Nephron (organoid): ENCODE data around the gene ACAP3.
A peak's percentile ranks its signal among the peaks of the same experiment; 100 is the strongest.

Experiments
- H3K27ac Mint-ChIP-seq, 3 experiments: 2 replicates each; pipeline ENCODE4 v1.8.0; 2020; ENCODE audit warnings: mixed read lengths in 3 of 3, mild to moderate bottlenecking in 2 of 3, moderate library complexity in 1 of 3
- H3K27me3 Mint-ChIP-seq: 2 replicates; pipeline ENCODE4 v1.8.0; 2021; ENCODE audit warnings: low read depth, mild to moderate bottlenecking, moderate library complexity, mixed read lengths
- H3K36me3 Mint-ChIP-seq: 2 replicates; pipeline ENCODE4 v1.8.0; 2020; ENCODE audit warnings: low read depth, mixed read lengths
- H3K4me1 Mint-ChIP-seq: 2 replicates; pipeline ENCODE4 v1.8.0; 2020; ENCODE audit warnings: mixed read lengths
- H3K4me3 Mint-ChIP-seq, 3 experiments: 2 replicates each; pipeline ENCODE4 v1.8.0; 2020; ENCODE audit warnings: mild to moderate bottlenecking in 3 of 3, mixed read lengths in 3 of 3, moderate library complexity in 2 of 3
- H3K9me3 Mint-ChIP-seq: 2 replicates; pipeline ENCODE4 v1.8.0; 2020; ENCODE audit warnings: mixed read lengths
- TF ChIP-seq, protein P1 (sequence below), 3 experiments: fragments of 200-600 bp; sonication (generic); IDR thresholded peaks; one replicate each; pipeline ENCODE4 v1.5.0; 2021; ENCODE audit warnings: antibody characterized with exemption in 3 of 3; ENCODE audit not compliant: unreplicated experiment in 3 of 3

Gene ACAP3

GRCh38 chr1:1315435-1315954 lies 7.8 kb upstream of the ACAP3 start:
- peak overlapping the region in 2 of 3 experiments; percentile 67 to 74 for H3K27ac Mint-ChIP-seq
- H3K9me3 Mint-ChIP-seq: no peaks in the 10 kb centered on the region
- peaks cover 22% of the 10 kb centered on the region for H3K36me3 Mint-ChIP-seq
- peak overlapping the region in 2 of 3 experiments; percentile 24 to 30 for H3K4me3 Mint-ChIP-seq
- H3K4me1 Mint-ChIP-seq: peaks cover 16% of the 10 kb centered on the region
- no peaks in the 10 kb centered on the region for H3K27me3 Mint-ChIP-seq
- TF ChIP-seq, protein P1, sequence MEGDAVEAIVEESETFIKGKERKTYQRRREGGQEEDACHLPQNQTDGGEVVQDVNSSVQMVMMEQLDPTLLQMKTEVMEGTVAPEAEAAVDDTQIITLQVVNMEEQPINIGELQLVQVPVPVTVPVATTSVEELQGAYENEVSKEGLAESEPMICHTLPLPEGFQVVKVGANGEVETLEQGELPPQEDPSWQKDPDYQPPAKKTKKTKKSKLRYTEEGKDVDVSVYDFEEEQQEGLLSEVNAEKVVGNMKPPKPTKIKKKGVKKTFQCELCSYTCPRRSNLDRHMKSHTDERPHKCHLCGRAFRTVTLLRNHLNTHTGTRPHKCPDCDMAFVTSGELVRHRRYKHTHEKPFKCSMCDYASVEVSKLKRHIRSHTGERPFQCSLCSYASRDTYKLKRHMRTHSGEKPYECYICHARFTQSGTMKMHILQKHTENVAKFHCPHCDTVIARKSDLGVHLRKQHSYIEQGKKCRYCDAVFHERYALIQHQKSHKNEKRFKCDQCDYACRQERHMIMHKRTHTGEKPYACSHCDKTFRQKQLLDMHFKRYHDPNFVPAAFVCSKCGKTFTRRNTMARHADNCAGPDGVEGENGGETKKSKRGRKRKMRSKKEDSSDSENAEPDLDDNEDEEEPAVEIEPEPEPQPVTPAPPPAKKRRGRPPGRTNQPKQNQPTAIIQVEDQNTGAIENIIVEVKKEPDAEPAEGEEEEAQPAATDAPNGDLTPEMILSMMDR (IDR thresholded peaks at IDR 0.05; ENCODE audit: unreplicated experiment in 3 of 3): no peak

DNA sequence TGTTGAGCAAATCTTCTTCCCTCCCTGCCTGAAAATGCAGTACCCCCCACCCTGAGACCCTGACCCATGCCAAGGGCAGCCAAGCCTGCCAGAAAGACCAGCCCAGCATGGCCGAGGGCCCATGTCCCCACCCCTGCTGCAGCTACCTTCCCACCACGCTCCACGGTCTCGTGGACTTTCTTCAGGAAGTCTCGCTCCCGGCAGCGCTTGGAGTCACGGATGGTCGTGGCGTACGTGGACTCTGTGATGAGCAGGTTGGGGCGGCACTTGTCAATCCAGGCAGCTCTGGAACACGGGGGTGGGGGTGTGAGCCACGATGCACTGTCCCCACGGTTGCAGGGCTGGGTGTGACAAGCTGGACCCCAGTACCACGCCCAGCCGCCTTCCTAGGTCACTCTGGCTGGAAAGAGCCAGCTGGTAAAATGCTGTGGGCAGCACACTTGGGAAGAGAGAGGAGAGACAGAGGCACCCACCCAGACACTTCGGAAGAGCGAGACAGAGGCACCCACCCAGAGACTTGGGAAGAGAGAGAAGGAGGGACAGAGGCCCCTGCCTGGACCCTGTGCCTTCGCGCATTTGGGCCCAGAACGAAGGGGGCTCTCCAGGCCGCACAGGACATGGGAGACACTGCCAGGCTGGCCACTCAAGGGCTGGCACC lies 7.1 kb upstream of the ACAP3 start:
- Mint-ChIP-seq H3K9me3 (no peaks in the 10 kb centered on the region), H3K4me1 (peaks cover 16% of the 10 kb centered on the region), H3K36me3 (peaks cover 22% of the 10 kb centered on the region), H3K4me3 (no peak overlapping the region), H3K27ac (no peak overlapping the region), H3K27me3 (no peaks in the 10 kb centered on the region)
- TF ChIP-seq, protein P1 (IDR thresholded peaks at IDR 0.05; ENCODE audit: unreplicated experiment in 3 of 3): no peak

DNA sequence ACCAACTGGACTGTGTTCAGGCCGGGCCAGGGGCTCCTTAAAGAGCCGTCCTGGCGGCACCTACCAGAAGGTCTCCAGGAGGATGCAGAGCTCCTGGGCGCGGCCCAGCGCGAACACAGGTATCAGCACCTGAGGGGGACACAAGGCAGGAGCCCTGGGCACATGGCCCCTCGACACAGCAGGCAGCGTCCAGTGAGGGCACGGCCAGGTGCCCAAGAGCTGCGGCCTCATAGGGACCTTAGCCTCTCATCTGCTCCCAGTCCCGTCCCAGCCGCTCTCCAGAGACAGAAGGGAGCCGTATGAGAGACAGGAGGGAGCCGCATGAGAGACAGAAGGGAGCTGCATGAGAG lies 6.5 kb upstream of the ACAP3 start:
- TF ChIP-seq, protein P1 (IDR thresholded peaks at IDR 0.05; ENCODE audit: unreplicated experiment in 3 of 3): no peak
- H3K4me3 Mint-ChIP-seq: no peak overlapping the region
- H3K36me3 Mint-ChIP-seq: peaks cover 18% of the 10 kb centered on the region
- no peak overlapping the region for H3K27ac Mint-ChIP-seq
- H3K27me3 Mint-ChIP-seq: no peaks in the 10 kb centered on the region
- no peaks in the 10 kb centered on the region for H3K9me3 Mint-ChIP-seq
- H3K4me1 Mint-ChIP-seq: peaks cover 11% of the 10 kb centered on the region

GRCh38 chr1:1313500-1314236 lies 5.9 kb upstream of the ACAP3 start:
- H3K4me3 Mint-ChIP-seq: no peak overlapping the region
- peaks cover 11% of the 10 kb centered on the region for H3K4me1 Mint-ChIP-seq
- no peaks in the 10 kb centered on the region for H3K27me3 Mint-ChIP-seq
- H3K36me3 Mint-ChIP-seq: peaks cover 16% of the 10 kb centered on the region
- H3K27ac Mint-ChIP-seq: peak overlapping the region in 1 of 3 experiments; percentile 31
- no peaks in the 10 kb centered on the region for H3K9me3 Mint-ChIP-seq
- TF ChIP-seq, protein P1 (IDR thresholded peaks at IDR 0.05; ENCODE audit: unreplicated experiment in 3 of 3): no peak

GRCh38 chr1:1312450-1313314 lies 5.0 kb upstream of the ACAP3 start:
- Mint-ChIP-seq H3K9me3 (no peaks in the 10 kb centered on the region), H3K4me1 (peaks cover 5% of the 10 kb centered on the region), H3K4me3 (no peak overlapping the region), H3K27me3 (no peaks in the 10 kb centered on the region), H3K36me3 (peaks cover 16% of the 10 kb centered on the region), H3K27ac (no peak overlapping the region)
- TF ChIP-seq, protein P1 (IDR thresholded peaks at IDR 0.05; ENCODE audit: unreplicated experiment in 3 of 3): no peak
